Stimulated activated CD4-positive, alpha-beta T cell treated with anti-CD3 and anti-CD28 coated beads, Interleukin-2, amount 100 ng/mL, for 4 hours (primary cell): ENCODE data around the gene MGAM2.

ENCODE experiments used
- DNase-seq: peaks from one replicate; pipeline ENCODE4 v3.0.0-alpha.2; 2020; ENCODE audit warnings: low read depth

The MGAM2 gene

DNA sequence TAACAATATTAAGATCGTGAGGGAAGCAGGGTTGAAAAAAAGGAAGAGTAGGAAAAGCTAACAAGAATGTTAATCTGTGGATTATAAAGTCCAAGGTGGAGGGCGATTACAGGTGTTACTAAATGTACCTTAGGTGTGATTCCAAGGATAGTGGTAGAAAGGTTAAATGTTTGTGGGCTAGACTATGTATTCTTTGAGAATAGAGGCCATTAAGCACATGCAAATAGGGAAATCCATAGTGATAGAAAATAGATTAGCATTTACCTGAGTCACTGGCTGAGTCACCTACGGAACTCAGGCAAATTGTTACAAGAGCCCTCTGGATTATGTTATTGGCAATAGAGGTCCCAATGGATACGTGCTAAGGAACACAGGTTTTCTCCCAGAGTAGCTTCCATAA, 9.0 kb downstream of the MGAM2 start:
- DNase-seq: no peak

DNA sequence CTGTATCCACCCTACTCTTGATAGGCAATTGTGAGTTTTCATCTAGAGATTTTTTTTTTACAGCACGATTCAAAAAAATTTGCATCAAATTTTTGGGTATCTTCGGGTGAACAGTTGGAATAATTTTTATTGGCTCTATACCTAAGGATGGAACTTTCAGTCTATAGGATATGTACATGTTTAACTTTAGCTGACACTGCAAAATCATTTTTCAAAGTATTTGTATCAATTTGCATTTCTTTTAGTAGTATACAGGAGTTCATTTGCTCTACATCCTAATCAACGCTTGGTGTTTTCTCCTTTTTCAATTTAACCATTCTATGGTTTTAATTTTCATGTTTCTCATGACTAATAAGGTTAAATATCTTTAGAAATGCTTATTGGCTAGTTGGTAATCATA, 11.7 kb downstream of the MGAM2 start:
- DNase-seq: no peak

DNA sequence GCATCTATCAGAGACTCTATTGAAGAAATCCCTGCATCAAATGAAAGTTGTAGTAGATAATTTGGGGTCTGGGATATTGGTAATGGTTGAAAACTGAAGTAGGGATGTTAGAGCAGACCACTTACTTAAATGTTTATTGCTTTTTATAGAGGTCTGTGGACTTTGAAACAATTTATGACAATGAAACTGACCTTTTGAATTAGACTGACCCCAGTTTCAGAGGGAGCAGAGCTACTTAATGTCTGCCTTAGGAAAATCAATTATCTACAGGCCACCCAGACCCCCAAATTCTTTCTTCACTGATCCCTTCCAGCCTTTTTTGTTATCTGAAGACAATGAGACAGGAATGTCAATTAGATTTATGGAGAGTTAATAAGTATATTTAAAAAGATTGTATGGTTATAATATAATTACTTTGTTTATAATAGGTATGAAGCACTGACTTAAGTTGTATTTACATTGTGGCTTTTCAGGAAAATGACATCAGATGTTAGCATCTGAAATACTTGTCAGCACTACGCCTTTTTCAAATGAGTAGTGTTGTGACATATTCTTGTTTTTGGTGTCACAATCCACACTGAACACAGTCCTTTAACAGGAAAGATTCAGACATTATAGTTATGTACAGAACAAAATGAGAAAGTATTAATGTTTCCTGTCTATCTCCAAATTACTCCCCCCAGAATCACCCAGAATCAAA, 13.9 kb downstream of the MGAM2 start:
- DNase-seq: no peak

DNA sequence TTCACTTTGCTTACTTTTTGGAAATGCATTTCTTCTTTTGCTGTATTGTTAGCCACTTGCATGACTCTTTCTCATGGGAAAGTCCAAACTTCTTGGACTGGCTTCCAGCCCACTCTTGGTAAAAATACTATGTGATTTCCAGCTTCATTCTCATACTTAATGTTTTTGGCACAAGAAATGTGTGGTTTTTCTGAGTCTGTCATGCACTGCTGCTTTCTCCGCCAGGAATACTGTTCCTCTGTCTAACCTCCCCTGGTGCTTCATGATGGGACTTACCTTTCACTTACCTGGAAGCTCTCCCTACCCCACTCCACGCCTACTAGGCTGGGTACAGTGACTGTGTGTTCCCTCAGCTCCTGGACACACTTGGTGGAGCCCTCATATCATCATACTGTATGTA, 18.7 kb downstream of the MGAM2 start:
- DNase-seq: no peak

DNA sequence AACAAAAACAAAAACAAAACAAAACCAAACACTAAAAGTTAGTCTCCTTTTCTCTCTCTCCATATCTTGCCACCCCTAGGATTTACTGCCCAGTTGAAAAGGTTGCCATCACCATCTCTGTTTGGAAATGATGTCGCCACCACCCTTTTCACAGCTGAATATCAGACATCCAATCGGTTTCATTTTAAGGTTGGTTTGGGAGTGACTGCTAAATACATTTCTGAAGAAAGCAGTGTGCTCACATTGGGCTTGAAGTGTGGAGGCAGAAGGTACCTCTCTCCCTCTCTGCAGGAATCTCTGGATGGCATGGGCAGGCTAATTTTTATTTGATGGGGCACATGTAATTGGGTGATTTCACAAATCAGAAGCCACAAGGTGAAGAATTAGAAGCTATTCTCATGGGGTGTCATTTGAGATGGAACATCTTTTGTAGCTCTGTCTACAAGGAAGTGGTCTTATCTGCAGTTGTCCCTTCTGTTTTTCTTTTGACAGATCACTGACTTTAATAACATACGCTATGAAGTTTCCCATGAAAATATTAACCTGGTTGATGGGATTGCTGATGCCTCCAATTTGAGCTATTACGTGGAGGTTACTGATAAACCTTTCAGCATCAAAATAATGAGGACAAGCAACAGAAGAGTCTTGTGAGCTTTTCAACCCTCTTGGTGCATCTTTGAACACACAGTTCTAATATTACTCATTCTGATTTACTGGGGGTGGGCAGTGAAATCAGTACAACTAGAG, 20.1 kb downstream of the MGAM2 start:
- DNase-seq: no peak

DNA sequence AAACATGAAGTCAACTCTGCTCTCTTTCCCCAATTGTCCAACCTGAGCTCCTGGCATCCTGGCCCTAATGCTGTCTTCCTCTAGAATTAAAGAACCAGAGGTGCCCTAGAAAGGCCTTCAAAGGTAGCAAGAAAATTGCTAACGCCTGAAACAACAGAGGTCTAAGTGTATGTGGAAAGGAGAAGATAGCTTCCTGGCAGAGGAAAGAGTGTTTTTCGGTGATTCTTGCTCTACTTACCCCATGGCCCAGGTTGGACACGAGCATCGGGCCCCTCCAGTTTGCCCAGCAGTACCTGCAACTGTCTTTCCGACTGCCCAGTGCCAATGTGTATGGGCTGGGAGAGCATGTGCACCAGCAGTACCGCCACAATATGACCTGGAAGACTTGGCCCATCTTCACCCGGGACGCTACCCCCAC, 22.2 kb downstream of the MGAM2 start:
- no peak for DNase-seq

DNA sequence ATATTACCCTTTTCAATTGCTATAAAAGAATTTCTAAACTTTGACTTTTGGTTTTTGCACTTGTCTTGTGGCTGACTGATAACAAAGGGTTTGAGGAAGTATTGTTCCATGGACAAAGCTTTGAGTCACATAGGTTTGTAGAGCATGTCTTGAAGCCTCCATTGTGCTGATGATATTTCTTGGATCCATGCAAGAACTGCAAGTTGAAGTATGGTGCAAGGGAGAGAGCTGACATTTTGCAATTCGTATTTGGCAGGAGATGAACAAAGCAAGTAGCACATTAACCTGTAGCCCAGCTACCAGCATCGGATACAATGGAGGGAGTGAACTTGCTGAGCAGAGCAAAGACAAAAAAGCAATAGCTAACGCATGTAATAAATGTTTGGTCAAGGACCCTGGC, 23.4 kb downstream of the MGAM2 start:
- no peak for DNase-seq

DNA sequence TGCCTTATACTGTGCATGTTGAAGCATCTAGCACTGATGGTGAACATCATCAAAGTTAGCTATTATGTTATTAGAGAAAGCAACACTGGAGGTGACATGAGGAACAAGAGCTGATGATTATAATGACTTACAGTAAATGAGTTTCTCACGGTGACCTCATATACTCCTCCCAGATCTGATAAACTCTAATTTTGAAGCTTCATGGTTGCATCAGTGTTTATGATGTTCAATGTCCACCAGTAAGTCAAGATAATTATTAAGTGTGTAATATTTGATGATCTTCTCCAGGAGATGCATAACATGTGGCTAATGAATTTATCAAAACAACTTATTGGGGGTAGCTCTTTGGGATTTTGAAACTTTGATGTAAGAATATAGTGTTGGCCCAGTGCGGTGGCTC, 27.5 kb downstream of the MGAM2 start:
- no peak for DNase-seq

DNA sequence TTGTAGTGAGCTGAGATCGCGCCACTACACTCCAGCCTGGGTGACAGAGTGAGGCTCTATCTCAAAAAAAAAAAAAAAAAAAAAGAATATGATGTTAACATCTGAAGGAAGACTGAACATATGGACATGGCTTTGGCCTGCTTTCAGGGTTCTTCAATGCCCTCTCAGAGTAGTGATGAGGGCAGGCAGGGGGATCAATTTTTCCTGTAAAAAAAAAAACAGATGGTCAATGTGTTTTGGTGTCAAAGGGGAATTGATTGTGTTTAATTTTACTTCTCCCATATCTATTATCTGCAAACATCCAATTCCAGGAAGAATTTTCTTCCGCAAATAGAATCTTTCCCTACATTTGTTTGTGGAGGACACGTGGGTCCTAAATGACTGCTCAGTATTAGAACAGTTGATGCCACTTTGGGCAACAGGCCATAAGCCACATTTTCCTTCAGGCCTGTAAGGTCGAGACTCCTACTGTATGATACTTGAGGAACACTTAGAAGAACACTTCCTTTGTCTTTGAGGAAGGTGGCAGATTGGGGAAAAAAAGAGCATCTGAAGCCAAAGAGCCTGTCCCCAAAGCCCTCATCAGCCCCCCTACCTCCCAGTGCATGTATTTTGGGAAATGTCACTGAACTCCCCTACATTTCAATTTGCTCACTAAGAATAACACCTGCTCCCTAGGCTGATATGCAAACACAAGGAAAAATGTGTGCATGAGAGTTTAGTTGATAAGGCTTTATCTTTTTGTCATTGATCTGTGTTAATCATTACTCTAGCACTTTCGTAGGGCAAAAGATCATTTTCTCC, 28.3 kb downstream of the MGAM2 start:
- no peak for DNase-seq

DNA sequence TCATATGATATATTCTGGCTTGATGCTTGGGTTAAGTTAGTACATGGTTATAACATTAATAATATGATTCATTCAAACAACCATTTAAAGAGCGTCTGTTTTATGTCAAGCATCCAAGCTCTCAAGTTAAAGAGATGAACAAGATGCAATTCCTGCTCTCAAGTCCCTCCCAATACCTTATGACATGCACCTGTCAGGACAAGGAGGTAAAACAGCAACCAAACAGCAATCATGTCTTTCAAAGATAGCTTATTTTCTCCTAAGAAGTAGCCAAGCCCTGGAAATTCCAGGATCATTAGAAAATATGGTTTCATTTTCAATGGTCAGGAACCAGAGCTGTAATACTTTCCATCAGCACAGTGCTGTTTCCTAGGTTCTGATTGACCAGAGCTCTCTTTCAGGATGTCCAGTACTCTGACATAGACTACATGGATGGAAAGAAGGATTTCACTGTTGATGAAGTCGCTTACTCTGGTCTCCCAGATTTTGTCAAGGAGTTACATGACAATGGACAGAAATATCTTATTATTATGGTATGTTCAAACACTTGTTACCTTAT, 29.0 kb downstream of the MGAM2 start:
- no peak for DNase-seq

DNA sequence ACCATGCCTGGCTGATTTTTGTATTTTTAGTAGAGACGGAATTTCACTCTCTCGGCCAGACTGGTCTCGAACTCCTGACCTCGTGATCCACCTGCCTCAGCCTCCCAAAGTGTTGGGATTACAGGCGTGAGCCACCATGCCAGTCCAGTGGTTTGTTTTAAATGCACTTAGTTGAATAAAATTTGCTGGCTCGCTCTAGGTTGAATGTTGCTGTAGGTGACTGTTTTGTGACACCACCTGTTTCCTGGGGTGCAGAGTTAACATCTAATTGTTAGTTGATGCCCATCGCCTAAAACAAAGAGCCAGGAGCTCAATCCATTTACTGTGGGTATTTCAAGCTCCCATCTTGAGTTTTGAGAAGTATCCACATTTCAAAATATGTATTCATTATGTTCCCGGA, 31.2 kb downstream of the MGAM2 start:
- DNase-seq: no peak

DNA sequence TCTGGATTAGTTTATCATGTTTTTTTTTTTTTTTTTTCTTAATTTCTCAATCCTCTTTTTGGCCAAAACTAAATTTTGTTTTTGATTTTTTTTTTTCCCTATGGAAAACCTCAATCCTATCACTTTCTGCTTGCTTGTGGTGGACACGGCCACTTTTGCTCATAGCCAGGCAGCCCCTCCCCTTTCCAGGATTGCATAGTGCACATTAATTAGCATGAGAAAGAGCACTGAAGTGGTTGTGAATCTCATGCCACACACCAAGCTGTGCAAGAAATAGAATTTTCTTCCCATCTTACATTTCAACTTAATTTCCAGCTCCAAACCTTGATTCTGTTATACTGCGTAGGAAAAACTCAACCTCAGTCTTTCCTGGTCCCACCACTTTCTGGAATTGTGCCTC, 34.6 kb downstream of the MGAM2 start:
- DNase-seq: no peak

DNA sequence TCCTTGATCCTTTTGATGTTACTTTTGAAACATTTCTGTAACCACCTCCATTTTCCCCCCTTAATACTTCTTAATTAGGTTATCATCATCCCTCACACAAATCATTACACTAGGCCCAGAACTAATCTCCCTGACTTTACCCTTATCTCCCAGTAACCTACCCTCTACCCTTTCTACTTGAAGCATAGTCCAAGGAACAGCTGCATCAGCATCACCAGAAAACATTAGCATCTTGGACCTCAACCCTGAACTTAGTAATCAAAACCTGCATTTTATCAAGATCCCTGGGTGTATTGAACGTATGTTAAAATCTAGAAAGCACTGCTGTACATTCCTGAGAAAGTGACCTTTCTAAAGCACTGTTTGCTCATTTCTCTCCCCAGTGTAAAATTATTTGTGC, 38.8 kb downstream of the MGAM2 start:
- DNase-seq: no peak

DNA sequence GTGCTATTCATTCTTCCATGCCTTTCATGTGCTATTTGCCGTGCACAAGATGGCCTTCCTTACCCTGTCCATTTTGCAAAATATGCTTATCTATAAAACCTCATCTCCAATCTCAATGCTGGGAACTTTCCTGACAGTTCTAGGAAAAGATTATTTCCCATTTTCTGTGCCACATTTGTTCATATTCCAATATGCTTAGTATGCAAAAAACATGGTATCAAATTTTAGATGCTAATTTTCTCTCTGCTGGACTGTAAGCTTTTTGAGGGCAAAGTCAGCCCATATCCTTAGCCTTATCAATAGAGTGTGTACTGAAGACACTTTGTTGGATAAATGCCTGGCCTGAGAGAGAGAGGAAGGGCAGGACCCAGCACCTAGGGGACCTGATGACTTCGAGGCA, 39.4 kb downstream of the MGAM2 start:
- no peak for DNase-seq

DNA sequence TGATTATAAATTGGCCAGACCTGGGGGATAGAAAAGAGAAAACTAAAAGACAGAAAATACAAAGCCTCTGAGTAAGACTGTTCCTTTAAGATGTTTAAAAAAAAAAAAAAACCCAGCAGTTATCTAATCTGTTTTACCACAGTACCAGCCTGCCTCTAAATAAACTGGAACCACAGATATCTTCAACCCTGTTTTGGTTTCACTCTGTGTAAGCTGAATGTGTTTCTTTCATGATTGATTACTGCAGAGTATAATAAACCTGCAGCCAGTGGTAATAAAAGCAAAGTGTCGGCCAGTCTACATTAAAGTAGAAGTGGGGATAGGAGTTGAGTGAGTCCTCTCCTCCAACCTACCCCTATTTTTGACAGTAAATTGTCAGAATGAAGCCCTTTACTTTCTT, 40.6 kb downstream of the MGAM2 start:
- no peak for DNase-seq

DNA sequence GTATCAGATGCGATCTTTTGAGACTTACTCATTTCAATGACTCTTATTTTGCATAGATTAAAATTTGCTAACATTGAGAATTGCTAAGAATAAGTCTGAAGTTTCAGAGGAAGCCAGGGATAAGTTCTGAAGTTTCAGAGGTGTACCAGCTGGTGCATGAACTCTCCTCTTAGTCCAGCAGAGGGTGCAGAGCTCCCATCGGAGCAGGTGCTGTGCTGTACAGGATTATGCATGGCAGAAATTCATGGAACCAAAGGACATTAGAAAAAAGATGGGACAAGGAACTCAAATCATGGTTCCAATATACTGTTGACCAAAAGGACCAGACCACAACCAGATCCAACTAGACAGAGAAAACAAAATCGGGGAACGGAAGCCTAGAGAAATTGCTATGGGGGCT, 41.9 kb downstream of the MGAM2 start:
- no peak for DNase-seq

DNA sequence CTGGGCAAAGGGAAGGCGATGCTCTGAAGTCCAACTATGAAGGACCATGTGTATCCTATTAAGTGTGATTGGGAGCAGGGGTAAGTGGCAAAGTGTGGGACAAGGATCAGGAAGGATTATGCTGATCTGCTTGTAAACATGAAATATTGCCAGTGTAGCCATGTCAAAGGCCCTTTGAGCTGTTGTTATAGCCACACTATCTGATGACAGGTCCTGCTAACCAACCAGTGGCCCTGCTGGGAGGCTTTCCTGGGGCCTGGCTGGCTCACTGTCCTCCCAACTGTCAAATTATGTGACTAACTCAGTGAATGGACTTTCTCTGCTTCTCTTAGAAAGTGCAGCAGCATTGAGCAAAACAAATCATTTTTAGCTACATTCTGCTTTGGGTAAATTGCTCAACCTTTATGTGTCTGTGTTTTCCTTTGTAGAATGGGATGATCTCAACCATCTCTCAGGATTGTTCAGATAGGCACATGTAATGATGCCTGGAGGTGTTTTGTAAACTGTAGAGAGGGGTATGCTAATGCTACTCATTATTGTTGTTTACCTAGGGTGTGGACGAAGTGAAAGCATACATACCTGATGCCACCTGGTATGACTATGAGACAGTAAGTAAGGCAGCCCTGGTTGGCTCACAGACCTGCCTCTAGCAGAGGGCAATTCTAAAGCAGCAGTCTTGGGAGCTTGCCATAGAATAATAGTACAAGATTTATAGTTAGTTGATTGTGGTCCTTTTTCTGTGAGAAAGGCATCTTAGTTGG, 47.4 kb downstream of the MGAM2 start:
- DNase-seq: no peak

DNA sequence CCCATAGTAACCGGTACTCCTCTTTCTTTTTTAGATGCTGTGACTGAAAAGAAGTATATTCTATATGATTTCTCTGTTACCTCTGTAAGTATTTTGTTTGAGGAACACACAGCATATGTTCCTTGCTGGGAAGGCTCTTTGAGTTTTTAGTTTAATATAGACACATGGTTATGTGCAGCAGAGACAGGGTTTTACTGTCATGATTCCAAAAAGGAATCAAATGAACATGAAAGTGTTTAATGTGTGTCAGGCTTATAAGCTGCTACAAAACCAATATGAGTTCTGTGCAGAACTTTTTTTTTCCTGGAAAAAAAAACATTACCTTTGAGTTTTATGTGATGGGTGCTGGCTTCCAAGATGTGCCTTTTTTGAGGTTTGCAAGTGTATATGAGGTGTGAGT, 50.4 kb downstream of the MGAM2 start:
- no peak for DNase-seq

DNA sequence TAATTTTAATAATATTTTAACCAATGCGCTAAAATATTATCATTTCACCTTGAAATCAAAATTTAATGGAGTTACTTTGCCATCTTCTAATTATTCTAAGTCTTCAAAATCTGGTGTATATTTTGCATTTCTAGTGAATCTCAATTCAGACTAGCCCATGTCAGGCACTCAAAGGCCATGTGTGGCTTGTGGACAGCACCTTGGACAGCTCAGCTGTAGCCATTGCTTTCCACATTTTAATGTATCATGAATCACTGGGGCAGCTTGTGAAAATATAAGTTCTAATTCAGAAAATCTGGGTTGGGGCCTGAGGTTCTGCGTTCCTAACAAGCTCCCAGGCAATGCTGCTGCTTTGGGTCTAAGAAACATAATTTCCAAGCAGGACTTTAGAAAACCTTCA, 57.2 kb downstream of the MGAM2 start:
- no peak for DNase-seq

DNA sequence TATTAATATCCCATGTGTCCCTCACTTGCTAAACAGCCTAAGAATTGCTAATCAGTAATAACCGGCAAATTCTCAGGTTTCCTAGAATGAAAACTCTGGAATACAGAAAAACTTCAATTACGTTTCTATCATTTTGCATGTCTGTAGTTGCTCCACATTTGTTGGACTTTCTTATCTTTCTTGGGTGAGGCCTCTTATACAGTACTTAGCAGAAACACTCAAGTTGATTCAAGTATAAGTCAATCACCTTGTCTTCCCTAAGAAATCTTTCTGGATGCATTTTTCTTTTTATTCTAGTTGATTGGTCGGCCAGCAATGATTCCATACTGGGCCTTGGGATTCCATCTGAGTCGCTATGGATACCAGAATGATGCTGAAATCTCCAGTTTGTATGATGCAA, 61.4 kb downstream of the MGAM2 start:
- no peak for DNase-seq

DNA sequence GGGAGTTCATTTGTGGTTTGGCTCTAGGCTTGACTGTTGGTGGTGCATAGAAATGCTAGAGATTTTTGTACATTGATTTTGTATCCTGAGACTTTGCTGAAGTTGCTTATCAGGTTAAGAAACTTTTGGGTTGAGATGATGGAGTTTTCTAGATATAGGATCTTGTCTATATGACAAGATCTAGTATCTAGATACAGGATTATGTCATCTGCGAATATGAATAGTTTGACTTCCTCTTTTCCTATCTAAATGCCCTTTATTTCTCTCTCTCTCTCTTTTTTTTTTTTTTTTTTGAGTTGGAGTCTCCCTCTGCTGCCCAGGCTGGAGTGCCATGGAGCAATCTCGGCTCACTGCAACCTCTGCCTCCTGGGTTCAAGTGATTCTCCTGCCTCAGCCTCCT, 62.9 kb downstream of the MGAM2 start:
- DNase-seq: no peak

DNA sequence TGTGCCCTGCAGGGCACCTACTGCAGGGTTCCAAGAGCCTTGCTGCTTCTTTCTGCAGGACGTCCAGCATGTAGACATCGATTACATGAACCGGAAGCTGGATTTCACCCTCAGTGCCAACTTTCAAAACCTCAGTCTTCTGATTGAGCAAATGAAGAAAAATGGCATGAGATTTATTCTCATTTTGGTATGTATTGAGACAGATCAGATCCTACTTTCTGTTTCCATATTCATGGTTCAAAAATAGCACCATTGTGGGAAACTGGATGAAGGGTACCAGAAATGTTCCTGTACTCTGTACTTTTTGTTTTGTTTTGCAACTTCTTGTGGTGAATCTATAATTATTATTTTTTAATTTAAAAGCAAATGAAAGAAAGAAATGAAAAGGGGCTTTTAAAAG, 64.1 kb downstream of the MGAM2 start:
- no peak for DNase-seq
